Ascending aorta (tissue), 2 donors: ENCODE data around the gene MASP2. TPM values are rescaled to one million over a fixed set of nuclear protein-coding genes. Genes with fewer than 3 reads are reported as not detected.

Experiments
- DNase-seq, 2 donors: peaks; one replicate each; pipeline ENCODE4 v3.0.0-alpha.2; 2019; ENCODE audit warnings: low spot score in 2 of 2
- H3K27ac ChIP-seq, 2 donors: fragments of 200-600 bp; sonication (generic); one replicate each; pipeline ENCODE4 v1.5.1; 2016 to 2017; ENCODE audit warnings: mild to moderate bottlenecking in 1 of 2
- H3K27me3 ChIP-seq: fragments of 200-600 bp; sonication (generic); one replicate; pipeline ENCODE4 v1.5.1; 2017
- H3K36me3 ChIP-seq, 2 donors: fragments of 200-600 bp; sonication (generic); one replicate each; pipeline ENCODE4 v1.5.1; 2016
- H3K4me1 ChIP-seq, 2 donors: fragments of 200-600 bp; sonication (generic); one replicate each; pipeline ENCODE4 v1.5.1; 2016 to 2017; ENCODE audit warnings: mild to moderate bottlenecking in 1 of 2
- H3K4me3 ChIP-seq, 2 donors: fragments of 200-600 bp; sonication (generic); one replicate each; pipeline ENCODE4 v1.5.1; 2016 to 2017; ENCODE audit warnings: mild to moderate bottlenecking in 1 of 2
- H3K9me3 ChIP-seq, 2 donors: fragments of 200-600 bp; sonication (generic); one replicate each; pipeline ENCODE4 v1.5.1; 2016
- intact Hi-C: fragments of 100-400 bp; cut with DNase I; formaldehyde crosslinking; loops from one replicate; pipeline ENCODE4 v1.15.1; 2023
- total RNA-seq: library from RNA; depleted of rRNA; stranded (reverse); fragments of >200 nt; gene quantifications from one replicate; pipeline ENCODE4 v1.1.0, GENCODE V29; 2016
- TF ChIP-seq, protein P1 (sequence below), 3 experiments: fragments of 200-600 bp in 2 of 3; fragments of 450-650 bp in 1 of 3; sonication (generic) in 2 of 3; IDR thresholded peaks; one replicate each; pipeline ENCODE4 v1.5.1; 2016 to 2019; ENCODE audit warnings: antibody characterized with exemption in 3 of 3, mild to moderate bottlenecking in 1 of 3, moderate library complexity in 1 of 3

Gene MASP2
- total RNA-seq, 1 donor from 2014 or later: not detected

GRCh38 chr1:11059155-11059967 is 12.3 kb upstream of the MASP2 start:
- peak overlapping the region in 1 of 2 donors; percentile 30 for H3K27ac ChIP-seq

DNA sequence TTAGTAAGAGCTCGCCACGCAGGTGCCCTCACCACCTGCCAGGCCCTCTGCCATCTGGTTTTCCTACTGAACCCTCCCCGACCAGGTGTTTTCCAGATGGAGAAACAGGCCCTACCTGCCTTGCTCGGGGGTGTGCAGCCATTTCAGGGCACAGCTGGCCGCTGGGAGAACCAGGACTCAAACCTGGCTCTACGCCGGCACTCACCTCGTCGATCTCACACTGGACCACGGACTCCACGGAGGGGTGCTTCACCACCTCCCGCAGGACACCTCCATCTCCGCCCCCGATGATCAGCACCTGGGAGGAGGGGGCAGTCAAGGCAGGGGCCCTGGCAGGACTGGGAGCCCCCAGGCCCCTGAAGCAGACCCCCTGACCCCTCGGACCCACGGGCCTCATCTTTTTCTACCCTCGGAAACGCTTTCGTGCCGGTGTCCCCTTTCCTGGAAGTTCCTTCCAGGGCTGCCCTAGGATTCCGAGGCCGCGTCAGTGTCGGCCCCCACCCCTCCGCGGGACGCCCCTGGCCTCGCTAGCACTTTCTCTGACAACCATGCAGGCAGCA is 11.6 kb upstream of the MASP2 start:
- no peak for DNase-seq
- Histone ChIP-seq H3K9me3 (no peaks in the 10 kb centered on the region), H3K4me1 (peaks cover 11 to 16% of the 10 kb centered on the region in 2 donors), H3K4me3 (peak overlapping the region; percentile 75 to 100), H3K27ac (no peak overlapping the region), H3K36me3 (peaks cover 17 to 31% of the 10 kb centered on the region in 2 donors), H3K27me3 (no peaks in the 10 kb centered on the region)
- intact Hi-C loops: no loop called here
- TF ChIP-seq, protein P1, sequence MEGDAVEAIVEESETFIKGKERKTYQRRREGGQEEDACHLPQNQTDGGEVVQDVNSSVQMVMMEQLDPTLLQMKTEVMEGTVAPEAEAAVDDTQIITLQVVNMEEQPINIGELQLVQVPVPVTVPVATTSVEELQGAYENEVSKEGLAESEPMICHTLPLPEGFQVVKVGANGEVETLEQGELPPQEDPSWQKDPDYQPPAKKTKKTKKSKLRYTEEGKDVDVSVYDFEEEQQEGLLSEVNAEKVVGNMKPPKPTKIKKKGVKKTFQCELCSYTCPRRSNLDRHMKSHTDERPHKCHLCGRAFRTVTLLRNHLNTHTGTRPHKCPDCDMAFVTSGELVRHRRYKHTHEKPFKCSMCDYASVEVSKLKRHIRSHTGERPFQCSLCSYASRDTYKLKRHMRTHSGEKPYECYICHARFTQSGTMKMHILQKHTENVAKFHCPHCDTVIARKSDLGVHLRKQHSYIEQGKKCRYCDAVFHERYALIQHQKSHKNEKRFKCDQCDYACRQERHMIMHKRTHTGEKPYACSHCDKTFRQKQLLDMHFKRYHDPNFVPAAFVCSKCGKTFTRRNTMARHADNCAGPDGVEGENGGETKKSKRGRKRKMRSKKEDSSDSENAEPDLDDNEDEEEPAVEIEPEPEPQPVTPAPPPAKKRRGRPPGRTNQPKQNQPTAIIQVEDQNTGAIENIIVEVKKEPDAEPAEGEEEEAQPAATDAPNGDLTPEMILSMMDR (IDR thresholded peaks at IDR 0.05): no peak

More at GRCh38 chr1:11059155-11059967, 12.3 kb upstream of the MASP2 start:
- Histone ChIP-seq H3K9me3 (no peaks in the 10 kb centered on the region), H3K4me3 (peak overlapping the region; percentile 75 to 100), H3K36me3 (peaks cover 13 to 31% of the 10 kb centered on the region in 2 donors), H3K27me3 (no peaks in the 10 kb centered on the region), H3K4me1 (peaks cover 11 to 16% of the 10 kb centered on the region in 2 donors)
- TF ChIP-seq, protein P1 (IDR thresholded peaks at IDR 0.05): no peak
- intact Hi-C loops: no loop called here
- DNase-seq: no peak

GRCh38 chr1:11058026-11058425 is 11.0 kb upstream of the MASP2 start:
- TF ChIP-seq, protein P1 (IDR thresholded peaks at IDR 0.05): no peak
- Histone ChIP-seq H3K9me3 (no peaks in the 10 kb centered on the region), H3K27ac (no peak overlapping the region), H3K27me3 (no peaks in the 10 kb centered on the region), H3K36me3 (peaks cover 17 to 31% of the 10 kb centered on the region in 2 donors), H3K4me1 (peaks cover 11 to 16% of the 10 kb centered on the region in 2 donors), H3K4me3 (no peak overlapping the region)
- intact Hi-C loops: no loop called here
- DNase-seq: no peak

- TF ChIP-seq, protein P1 (IDR thresholded peaks at IDR 0.05): no peak
- intact Hi-C loops: no loop called here
- no peak for DNase-seq
- Histone ChIP-seq H3K9me3 (no peaks in the 10 kb centered on the region), H3K36me3 (peaks cover 17 to 31% of the 10 kb centered on the region in 2 donors), H3K27me3 (no peaks in the 10 kb centered on the region), H3K4me3 (no peak overlapping the region), H3K27ac (no peak overlapping the region), H3K4me1 (peaks cover 11 to 16% of the 10 kb centered on the region in 2 donors)
These were observed 10.4 kb upstream of the MASP2 start for GRCh38 chr1:11057477-11057876.

GRCh38 chr1:11056504-11056903 is 9.5 kb upstream of the MASP2 start:
- Histone ChIP-seq H3K4me3 (no peak overlapping the region), H3K27ac (no peak overlapping the region), H3K9me3 (no peaks in the 10 kb centered on the region), H3K4me1 (peaks cover 11 to 15% of the 10 kb centered on the region in 2 donors), H3K36me3 (peaks cover 17 to 31% of the 10 kb centered on the region in 2 donors), H3K27me3 (no peaks in the 10 kb centered on the region)
- TF ChIP-seq, protein P1 (IDR thresholded peaks at IDR 0.05): no peak
- intact Hi-C loops: no loop called here
- DNase-seq: no peak
